Activated CD4-positive, alpha-beta memory T cell treated with anti-CD3 and anti-CD28 coated beads for 36 hours (primary cell): ENCODE measurements around the gene SPAG16. TPM values are rescaled to one million over a fixed set of nuclear protein-coding genes. Genes with fewer than 3 reads are reported as not detected.
"Not testable (repeated sequence)": the region's sequence is repeated elsewhere in the genome, so short reads cannot be mapped to it uniquely, and the experiment has no call there.

Experiments used
- CTCF ChIA-PET: fragments of 350-600 bp; sonication (Branson Sonifier 250); formaldehyde crosslinking; loops from one replicate; lab custom pipeline; 2021; ENCODE audit warnings: antibody characterized with exemption, inconsistent platforms; lab: Charles Lee
- POLR2A ChIA-PET: fragments of 350-600 bp; sonication (Branson Sonifier 250); formaldehyde crosslinking; loops from one replicate; lab custom pipeline; 2021; ENCODE audit warnings: antibody characterized with exemption; lab: Charles Lee
- DNase-seq: peaks from one replicate; pipeline ENCODE4 v3.0.0-alpha.2; 2020
- H3K27ac Mint-ChIP-seq: one replicate; pipeline ENCODE4 v1.8.0; 2021; ENCODE audit warnings: mixed read lengths
- H3K27me3 Mint-ChIP-seq: one replicate; pipeline ENCODE4 v1.8.0; 2021; ENCODE audit warnings: mixed read lengths
- H3K36me3 Mint-ChIP-seq: one replicate; pipeline ENCODE4 v1.8.0; 2021; ENCODE audit warnings: mixed read lengths
- H3K4me1 Mint-ChIP-seq: one replicate; pipeline ENCODE4 v1.8.0; 2021; ENCODE audit warnings: low read depth, mixed read lengths
- H3K4me3 Mint-ChIP-seq: one replicate; pipeline ENCODE4 v1.8.0; 2021; ENCODE audit warnings: mild to moderate bottlenecking, mixed read lengths
- H3K9me3 Mint-ChIP-seq: one replicate; pipeline ENCODE4 v1.8.0; 2021; ENCODE audit warnings: mixed read lengths
- intact Hi-C: fragments of 100-400 bp; cut with micrococcal nuclease; formaldehyde crosslinking; loops from one replicate; pipeline ENCODE4 v1.15.1; 2023
- total RNA-seq, 2 experiments: library from RNA; stranded (reverse); gene quantifications; one replicate each; pipeline ENCODE4 v1.2.3, GENCODE V29; 2021

Gene SPAG16
- total RNA-seq, 2 experiments from 2014 or later = 9.1 to 10.4 TPM

DNA sequence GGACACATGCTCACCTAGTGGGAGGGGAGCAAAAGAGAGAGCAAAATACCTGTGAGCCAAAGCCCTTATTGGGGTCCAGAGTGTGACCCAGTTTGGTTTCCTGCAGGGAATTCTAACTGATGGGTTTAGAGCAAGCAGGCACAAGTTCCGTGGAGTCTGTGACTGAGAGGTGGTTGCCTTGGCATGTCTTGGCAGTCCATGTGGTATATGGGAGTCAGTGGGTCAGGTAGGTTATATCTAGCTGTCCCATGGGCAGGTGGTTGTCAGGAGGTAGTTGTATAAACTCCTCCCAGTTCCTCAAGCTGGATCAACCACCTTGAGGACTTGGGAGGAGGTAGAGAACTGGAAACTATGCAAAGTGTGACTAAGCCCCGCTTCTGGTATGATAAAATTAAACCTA lies 673.8 kb downstream of the SPAG16 start:
- POLR2A ChIA-PET = no interaction called here
- H3K27me3 Mint-ChIP-seq = no peaks in the 10 kb centered on the region
- CTCF ChIA-PET = no interaction called here

GRCh38 chr2:213959589-213959988 lies 675.3 kb downstream of the SPAG16 start:
- no peaks in the 10 kb centered on the region for H3K9me3 Mint-ChIP-seq
- H3K27me3 Mint-ChIP-seq = no peaks in the 10 kb centered on the region
- no peaks in the 10 kb centered on the region for H3K4me1 Mint-ChIP-seq
- ChIA-PET POLR2A (no interaction called here), CTCF (no interaction called here)
- DNase-seq = no peak
- intact Hi-C loops = no loop called here
- H3K36me3 Mint-ChIP-seq = no peaks in the 10 kb centered on the region
- no peak overlapping the region for H3K4me3 Mint-ChIP-seq
- H3K27ac Mint-ChIP-seq = no peak overlapping the region

More for the DNA sequence above, 673.8 kb downstream of the SPAG16 start:
- no peaks in the 10 kb centered on the region for H3K9me3 Mint-ChIP-seq
- H3K4me1 Mint-ChIP-seq = no peaks in the 10 kb centered on the region
- H3K36me3 Mint-ChIP-seq = no peaks in the 10 kb centered on the region
- no peak for DNase-seq
- H3K27ac Mint-ChIP-seq = no peak overlapping the region
- H3K4me3 Mint-ChIP-seq = no peak overlapping the region
- intact Hi-C loops = no loop called here

- Mint-ChIP-seq H3K9me3 (no peaks in the 10 kb centered on the region), H3K4me3 (no peak overlapping the region), H3K27me3 (no peaks in the 10 kb centered on the region), H3K4me1 (no peaks in the 10 kb centered on the region), H3K36me3 (no peaks in the 10 kb centered on the region), H3K27ac (no peak overlapping the region)
- POLR2A ChIA-PET = no interaction called here
- DNase-seq = no peak
- intact Hi-C loops = no loop called here
- CTCF ChIA-PET = no interaction called here
Measured at GRCh38 chr2:213971536-213971935, 687.3 kb downstream of the SPAG16 start.

- H3K36me3 Mint-ChIP-seq = no peaks in the 10 kb centered on the region
- no peaks in the 10 kb centered on the region for H3K9me3 Mint-ChIP-seq
- no peak overlapping the region for H3K27ac Mint-ChIP-seq
- H3K4me1 Mint-ChIP-seq = no peaks in the 10 kb centered on the region
- intact Hi-C loops = no loop called here
- ChIA-PET POLR2A (no interaction called here), CTCF (interaction anchor here (1.0 kb wide), 1 partner anchor 1204 kb away, joined by 3 read pairs; no protein-coding TSS in a partner anchor)
- no peak overlapping the region for H3K4me3 Mint-ChIP-seq
- no peaks in the 10 kb centered on the region for H3K27me3 Mint-ChIP-seq
- DNase-seq = no peak
Measured at GRCh38 chr2:213980883-213981282, 696.6 kb downstream of the SPAG16 start.

- ChIA-PET CTCF (no interaction called here), POLR2A (no interaction called here)
- H3K27ac Mint-ChIP-seq = no peak overlapping the region
- no peak overlapping the region for H3K4me3 Mint-ChIP-seq
- no peaks in the 10 kb centered on the region for H3K4me1 Mint-ChIP-seq
- no peak for DNase-seq
- H3K9me3 Mint-ChIP-seq = no peaks in the 10 kb centered on the region
- H3K27me3 Mint-ChIP-seq = no peaks in the 10 kb centered on the region
- intact Hi-C loops = no loop called here
- no peaks in the 10 kb centered on the region for H3K36me3 Mint-ChIP-seq
Measured at GRCh38 chr2:213989207-213989606, 704.9 kb downstream of the SPAG16 start.

GRCh38 chr2:213991453-213992108 lies 707.3 kb downstream of the SPAG16 start:
- ChIA-PET CTCF (no interaction called here), POLR2A (no interaction called here)
- Mint-ChIP-seq H3K36me3 (no peaks in the 10 kb centered on the region), H3K27ac (no peak overlapping the region), H3K4me3 (no peak overlapping the region), H3K9me3 (no peaks in the 10 kb centered on the region), H3K27me3 (no peaks in the 10 kb centered on the region), H3K4me1 (no peaks in the 10 kb centered on the region)
- no peak for DNase-seq
- intact Hi-C loops = no loop called here

DNA sequence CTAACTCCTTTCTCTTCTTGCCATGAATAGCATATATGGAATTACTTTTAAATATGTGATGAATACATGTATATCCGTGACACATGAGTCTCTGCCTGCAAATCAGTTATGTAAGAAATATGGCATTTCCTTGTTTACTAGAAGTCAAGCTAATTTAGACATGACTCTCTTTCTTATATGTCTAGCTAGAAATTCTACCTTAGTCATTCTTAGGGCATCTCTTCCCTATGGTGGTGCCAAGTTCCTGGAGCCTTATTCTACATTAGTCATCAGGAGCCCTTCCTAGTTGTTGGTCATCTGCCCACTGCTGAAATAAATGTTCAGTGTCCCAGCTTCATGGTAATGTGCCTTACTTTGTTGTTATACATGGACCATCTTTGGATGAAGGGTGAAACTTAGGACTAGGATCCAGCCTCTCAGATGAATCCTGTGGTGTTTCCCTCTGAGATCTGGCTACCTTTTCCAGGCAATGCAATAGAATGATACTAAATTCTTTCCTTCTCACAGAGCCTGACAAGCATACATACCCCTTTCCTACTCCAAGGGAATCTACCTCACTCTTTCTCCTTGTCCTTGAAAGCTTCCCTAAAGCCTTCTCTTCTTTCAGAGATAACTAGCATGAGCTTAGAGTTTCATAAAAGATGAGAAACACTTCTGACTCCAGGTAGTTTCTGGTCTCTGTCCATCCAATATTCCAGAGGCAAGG lies 711.3 kb downstream of the SPAG16 start:
- Mint-ChIP-seq H3K36me3 (no peaks in the 10 kb centered on the region), H3K27me3 (no peaks in the 10 kb centered on the region), H3K4me3 (no peak overlapping the region), H3K4me1 (no peaks in the 10 kb centered on the region), H3K27ac (no peak overlapping the region), H3K9me3 (peaks cover 3% of the 10 kb centered on the region)
- ChIA-PET CTCF (no interaction called here), POLR2A (no interaction called here)
- DNase-seq = no peak
- intact Hi-C loops = no loop called here

- H3K4me3 Mint-ChIP-seq, H3K27ac Mint-ChIP-seq, DNase-seq, H3K9me3 Mint-ChIP-seq, intact Hi-C loops, H3K4me1 Mint-ChIP-seq, H3K36me3 Mint-ChIP-seq, H3K27me3 Mint-ChIP-seq, POLR2A ChIA-PET: not testable (repeated sequence)
- CTCF ChIA-PET = interaction anchor here (0.6 kb wide), 1 partner anchor 1323 kb away, joined by 3 read pairs; no protein-coding TSS in a partner anchor
Measured at GRCh38 chr2:213998976-213999375, 714.7 kb downstream of the SPAG16 start.

GRCh38 chr2:214004463-214004862 lies 720.2 kb downstream of the SPAG16 start:
- Mint-ChIP-seq H3K36me3 (no peaks in the 10 kb centered on the region), H3K4me3 (no peak overlapping the region), H3K9me3 (peaks cover 3% of the 10 kb centered on the region), H3K27ac (no peak overlapping the region), H3K4me1 (no peaks in the 10 kb centered on the region), H3K27me3 (no peaks in the 10 kb centered on the region)
- intact Hi-C loops = no loop called here
- ChIA-PET CTCF (no interaction called here), POLR2A (no interaction called here)
- no peak for DNase-seq

DNA sequence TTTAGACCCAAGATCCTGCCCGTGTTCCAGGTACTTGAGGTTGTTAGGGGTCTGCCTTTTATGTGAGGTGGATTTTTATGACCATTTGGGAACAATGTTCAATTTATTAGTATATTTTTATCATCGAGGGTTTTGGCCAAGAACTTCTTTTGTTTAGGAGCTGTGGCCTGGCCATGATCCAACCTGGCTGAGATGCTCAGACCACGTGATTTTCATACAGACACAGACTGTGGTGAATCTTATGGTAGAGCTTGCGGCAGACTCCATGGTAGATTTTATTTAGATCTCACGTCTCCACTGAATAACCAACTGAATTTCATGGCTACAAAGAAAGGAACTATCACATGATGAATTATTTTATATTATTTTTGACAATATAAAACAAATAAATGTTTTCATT lies 721.1 kb downstream of the SPAG16 start:
- ChIA-PET POLR2A (no interaction called here), CTCF (no interaction called here)
- DNase-seq = no peak
- no peak overlapping the region for H3K4me3 Mint-ChIP-seq
- no peak overlapping the region for H3K27ac Mint-ChIP-seq
- intact Hi-C loops = no loop called here
- no peaks in the 10 kb centered on the region for H3K36me3 Mint-ChIP-seq
- H3K4me1 Mint-ChIP-seq = no peaks in the 10 kb centered on the region
- no peaks in the 10 kb centered on the region for H3K27me3 Mint-ChIP-seq
- H3K9me3 Mint-ChIP-seq = no peaks in the 10 kb centered on the region

DNA sequence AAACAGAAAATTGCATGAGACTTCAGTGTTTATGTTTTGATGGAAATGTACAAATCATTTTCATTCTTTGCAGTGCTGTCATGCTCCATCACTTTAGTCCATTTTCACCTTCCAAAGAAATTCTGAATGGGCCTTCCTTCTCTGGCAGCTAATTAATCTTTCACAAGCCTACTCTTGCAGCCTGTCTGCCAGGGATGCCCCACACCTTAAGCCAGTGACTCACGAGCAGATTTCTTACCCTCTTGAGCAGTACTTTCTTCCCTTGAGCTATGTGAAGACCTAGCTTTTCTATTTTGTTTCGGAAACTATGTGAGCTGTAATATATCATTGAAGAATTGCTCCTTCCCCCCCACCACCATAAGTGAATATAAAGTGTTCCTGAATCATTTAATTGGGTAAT lies 722.3 kb downstream of the SPAG16 start:
- no peaks in the 10 kb centered on the region for H3K9me3 Mint-ChIP-seq

DNA sequence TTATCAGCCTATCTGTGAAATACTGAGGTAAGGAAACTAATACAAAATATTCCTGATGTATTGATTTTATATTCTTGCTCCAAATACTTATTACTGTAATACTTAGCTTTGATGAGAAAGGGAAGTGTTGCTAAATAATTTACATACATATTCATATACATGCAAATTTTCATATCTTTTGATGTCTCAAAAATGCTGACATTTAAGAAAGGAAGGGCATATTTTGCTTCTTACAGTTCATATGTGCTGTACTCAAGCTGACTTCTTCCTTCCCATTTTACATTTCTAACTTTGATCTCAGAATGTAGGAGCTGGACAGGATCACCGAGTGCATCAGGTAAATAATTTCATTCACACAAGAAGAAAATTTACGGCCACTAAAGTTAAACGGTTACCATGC lies 727.4 kb downstream of the SPAG16 start:
- Mint-ChIP-seq H3K4me3 (no peak overlapping the region), H3K4me1 (no peaks in the 10 kb centered on the region), H3K27ac (no peak overlapping the region), H3K36me3 (no peaks in the 10 kb centered on the region), H3K27me3 (no peaks in the 10 kb centered on the region), H3K9me3 (no peaks in the 10 kb centered on the region)
- DNase-seq = no peak
- CTCF ChIA-PET = no interaction called here
- intact Hi-C loops = no loop called here
- POLR2A ChIA-PET = no interaction called here

More for the DNA sequence above, 722.3 kb downstream of the SPAG16 start:
- ChIA-PET CTCF (no interaction called here), POLR2A (no interaction called here)
- Mint-ChIP-seq H3K27me3 (no peaks in the 10 kb centered on the region), H3K36me3 (no peaks in the 10 kb centered on the region), H3K27ac (no peak overlapping the region), H3K4me1 (no peaks in the 10 kb centered on the region), H3K4me3 (no peak overlapping the region)
- intact Hi-C loops = no loop called here
- no peak for DNase-seq
